H1 (cell line): Measurements from ENCODE around the gene MMP17. TPM values are rescaled to one million over a fixed set of nuclear protein-coding genes. Genes with fewer than 3 reads are reported as not detected.

Experiments
- NRF1 ChIP-seq: IDR thresholded peaks from 2 replicates; pipeline ENCODE4 v1.6.1; 2011; ENCODE audit warnings: mild to moderate bottlenecking, low read depth, low read length, improper control_type of control experiment
- POLR2A ChIP-seq, 2 experiments: IDR thresholded peaks; 1 replicate in 1 of 2; 2 replicates in 1 of 2; pipeline ENCODE4 v1.6.1; 2011; ENCODE audit warnings: low read depth in 2 of 2, low read length in 2 of 2, mild to moderate bottlenecking in 2 of 2; ENCODE audit errors: control extremely low read depth in 1 of 2
- SUZ12 ChIP-seq: fragments of 200-600 bp; sonication (generic); IDR thresholded peaks from 2 replicates; pipeline ENCODE4 v1.6.1; 2012; ENCODE audit warnings: mild to moderate bottlenecking, inconsistent platforms, low read length, moderate library complexity, mixed read lengths
- polyA plus RNA-seq, 7 experiments: library from polyadenylated mRNA; depleted of rRNA in 3 of 7; stranded (reverse) in 5 of 7; unstranded in 2 of 7; fragments of >200 nt in 5 of 7; fragments of 200-250 nt in 2 of 7; gene quantifications; 1 replicate in 5 of 7; 2 replicates in 1 of 7; 4 replicates in 1 of 7; pipeline versions ENCODE4 v1.2.1 to v1.2.3, GENCODE V29; 2011 to 2013; ENCODE audit warnings: missing spikeins in 2 of 7, mixed read lengths in 2 of 7
- total RNA-seq: library from RNA; stranded (reverse); fragmentation: NEBNext Ultra II Directional; extraction: Animal tissue kit (Norgen Biotek cat#: 25700); gene quantifications from 2 replicates; pipeline ENCODE4 v1.2.1, GENCODE V29; 2021
- TF ChIP-seq, protein P1 (sequence below): IDR thresholded peaks from 2 replicates; pipeline ENCODE4 v1.6.1; 2012; ENCODE audit warnings: inconsistent platforms

The MMP17 gene
- total and polyA plus RNA-seq, 2 of the 8 experiments (the other 6 are each of a cell fraction or from before 2014, with no cell fraction given): 41.3 to 53.8 TPM

DNA sequence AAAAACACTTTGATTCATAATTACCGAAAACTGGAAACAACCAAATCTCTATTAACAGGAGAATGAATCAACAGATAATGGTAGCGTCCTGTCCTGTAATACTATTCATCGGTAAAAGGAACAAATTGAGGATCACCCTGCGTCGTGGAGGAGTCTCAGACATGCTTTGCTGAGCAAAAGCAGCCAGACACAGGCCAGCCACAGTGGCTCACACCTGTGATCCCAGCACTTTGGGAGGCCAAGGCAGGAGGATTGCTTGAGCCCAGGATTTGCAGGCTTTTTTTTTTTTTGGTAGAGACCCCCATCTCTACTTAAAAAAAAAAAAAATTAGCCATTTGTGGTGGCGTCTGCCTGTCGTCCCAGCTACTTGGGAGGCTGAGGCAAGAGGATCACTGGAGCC lies 34.1 kb upstream of the MMP17 start (continued):
- TF ChIP-seq SUZ12 (no peak), NRF1 (no peak), POLR2A (IDR thresholded peaks at IDR 0.05; ENCODE audit: control extremely low read depth in 1 of 2, low read depth in 2 of 2, low read length in 2 of 2) (no peak)
- TF ChIP-seq, protein P1, sequence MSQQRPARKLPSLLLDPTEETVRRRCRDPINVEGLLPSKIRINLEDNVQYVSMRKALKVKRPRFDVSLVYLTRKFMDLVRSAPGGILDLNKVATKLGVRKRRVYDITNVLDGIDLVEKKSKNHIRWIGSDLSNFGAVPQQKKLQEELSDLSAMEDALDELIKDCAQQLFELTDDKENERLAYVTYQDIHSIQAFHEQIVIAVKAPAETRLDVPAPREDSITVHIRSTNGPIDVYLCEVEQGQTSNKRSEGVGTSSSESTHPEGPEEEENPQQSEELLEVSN: no peak
- TF ChIP-seq, all 59 proteins: peak for 0
